ENCODE results near the gene BTBD2. TPM values are rescaled to one million over a fixed set of nuclear protein-coding genes. Genes with fewer than 3 reads are reported as not detected.
"Not testable (repeated sequence)": the region's sequence is repeated elsewhere in the genome, so short reads cannot be mapped to it uniquely, and the experiment has no call there.

The BTBD2 gene
- total RNA-seq, 1 experiment from 2014 or later, result 32.6 TPM

- H3K4me3 ChIP-seq, result no peak overlapping the region
- H3K4me1 ChIP-seq (replicated peaks), result no peaks in the 10 kb centered on the region
- H3K27me3 ChIP-seq (replicated peaks), result no peaks in the 10 kb centered on the region
- H3K9me3 ChIP-seq (replicated peaks), result 0 out of 2 replicates have a peak, but pooled peaks cover 2% of the 10 kb centered on the region
- DNase-seq (ENCODE audit: low read depth in 1 of 2, low spot score in 2 of 2), result no peak
- H3K27ac ChIP-seq, result no peak overlapping the region
- peaks cover 13% of the 10 kb centered on the region for H3K36me3 ChIP-seq
Measured at GRCh38 chr19:1998712-1999708, 16.5 kb downstream of the BTBD2 start.

DNA sequence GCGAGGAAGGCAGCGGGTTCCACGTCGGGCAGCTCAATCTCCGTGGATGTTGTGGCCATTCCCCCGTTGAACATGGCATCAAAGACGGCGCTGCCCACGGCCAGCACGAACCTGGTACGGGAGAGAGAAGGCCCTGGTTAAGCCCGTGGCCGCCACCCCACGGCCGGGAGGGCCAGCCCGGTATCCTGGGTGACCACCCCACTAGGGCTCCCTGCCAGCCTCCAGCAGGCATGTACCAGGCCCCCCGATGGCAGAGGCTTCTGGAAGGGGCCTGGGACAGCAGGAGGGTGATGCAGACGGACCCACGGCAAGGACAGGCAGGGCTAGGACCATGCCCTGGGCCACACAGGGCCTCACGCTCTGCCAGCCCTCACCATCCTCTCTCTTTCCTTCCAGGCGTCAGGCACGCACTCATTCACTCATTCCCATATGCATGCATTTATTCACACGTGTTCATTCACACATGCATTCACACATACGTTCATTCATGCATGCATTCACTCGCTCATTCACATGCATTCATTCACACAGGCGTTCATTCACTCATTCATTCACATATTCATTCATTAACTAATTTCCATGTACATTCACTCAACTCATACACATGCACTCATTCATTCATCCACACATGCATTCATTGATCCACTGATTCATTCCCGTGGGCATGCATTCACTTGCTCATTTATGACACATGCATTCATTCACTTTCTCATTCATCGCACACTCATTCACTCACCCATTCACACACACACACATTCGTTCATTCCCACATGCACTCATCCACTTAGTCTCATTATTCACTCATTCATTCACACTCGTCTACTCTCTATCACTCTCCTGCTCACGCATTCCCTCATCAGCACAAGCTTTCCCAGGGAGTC lies 17.9 kb downstream of the BTBD2 start:
- DNase-seq (ENCODE audit: low read depth in 1 of 2, low spot score in 2 of 2), result no peak
- no peak overlapping the region for H3K4me3 ChIP-seq
- H3K27ac ChIP-seq, result no peak overlapping the region
- no peaks in the 10 kb centered on the region for H3K27me3 ChIP-seq (replicated peaks)
- peaks cover 16% of the 10 kb centered on the region for H3K36me3 ChIP-seq
- no peaks in the 10 kb centered on the region for H3K4me1 ChIP-seq (replicated peaks)
- H3K9me3 ChIP-seq (replicated peaks), result 0 out of 2 replicates have a peak, but pooled peaks cover 2% of the 10 kb centered on the region

DNA sequence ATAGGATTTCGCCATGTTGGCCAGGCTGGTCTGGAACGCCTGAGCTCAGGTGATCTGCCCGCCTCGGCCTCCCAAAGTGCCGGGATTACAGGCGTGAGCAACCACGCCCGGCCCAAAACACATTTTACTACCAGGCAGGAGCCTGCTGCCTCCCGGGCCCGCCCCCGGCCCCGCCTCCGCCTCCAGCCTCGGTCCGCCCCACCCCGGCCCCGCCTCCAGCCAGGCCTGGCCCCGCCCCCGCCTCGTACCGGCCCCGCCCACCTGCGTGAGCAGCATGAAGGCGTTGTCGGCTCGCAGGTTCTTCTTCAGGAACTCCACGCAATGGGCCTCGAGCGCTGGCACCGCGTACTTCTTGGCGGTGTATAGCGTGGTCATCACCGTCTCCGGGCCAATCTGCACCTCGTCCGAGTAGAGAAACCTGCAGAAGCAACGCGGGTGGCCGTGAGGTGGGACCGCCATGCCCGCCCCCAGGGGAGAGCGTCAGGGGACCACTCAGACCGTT lies 22.7 kb downstream of the BTBD2 start:
- Histone ChIP-seq H3K4me3 (no peak overlapping the region), H3K9me3 (replicated peaks) (0 out of 2 replicates have a peak, but pooled peaks cover 2% of the 10 kb centered on the region), H3K4me1 (replicated peaks) (no peaks in the 10 kb centered on the region), H3K27me3 (replicated peaks) (no peaks in the 10 kb centered on the region), H3K36me3 (peaks cover 51% of the 10 kb centered on the region), H3K27ac (no peak overlapping the region)
- no peak for DNase-seq (ENCODE audit: low read depth in 1 of 2, low spot score in 2 of 2)

DNA sequence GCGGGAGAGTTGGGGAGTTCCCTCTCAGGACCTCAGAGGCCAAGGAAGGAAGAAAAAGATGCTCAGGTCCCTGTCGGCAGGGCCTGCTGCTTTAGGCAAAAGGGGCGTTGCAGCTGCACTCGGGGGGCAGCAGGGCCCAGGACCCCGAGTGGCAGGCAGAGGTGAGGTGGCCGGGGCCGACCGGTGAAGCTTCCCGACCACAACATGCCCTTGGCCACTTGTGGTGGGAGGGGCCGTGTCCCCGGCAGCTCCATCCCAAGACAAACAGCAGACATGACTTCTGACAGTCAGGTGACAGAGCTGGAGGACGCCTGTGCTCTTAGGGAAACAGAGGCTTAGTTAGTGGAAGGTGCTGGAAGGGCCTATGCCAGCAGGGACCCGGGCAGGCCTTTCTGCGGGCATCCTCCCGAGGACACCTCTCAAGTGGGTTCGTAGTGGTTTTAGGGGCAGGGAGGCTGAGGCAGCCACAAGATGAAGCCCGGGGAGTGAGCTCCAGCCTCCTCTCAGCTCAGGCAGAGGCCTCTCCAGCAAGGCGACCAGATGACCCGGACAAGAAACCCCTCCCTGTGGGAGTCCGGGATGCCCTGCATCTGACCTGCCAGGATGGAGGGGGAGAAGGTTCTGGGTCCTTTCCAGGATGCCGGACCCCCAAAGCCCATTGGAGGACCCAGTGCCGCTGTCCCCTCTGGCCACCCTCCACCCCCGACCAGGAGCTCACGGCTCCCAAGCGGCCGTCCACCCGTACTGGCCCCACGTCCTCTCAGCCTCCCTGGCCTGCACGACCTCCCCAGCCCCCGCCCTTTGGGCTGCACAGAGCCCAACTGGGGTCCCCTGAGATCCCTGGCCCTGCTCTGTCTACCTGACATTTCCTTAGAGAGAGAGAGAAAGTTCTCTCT lies 24.2 kb downstream of the BTBD2 start:
- DNase-seq (ENCODE audit: low read depth in 1 of 2, low spot score in 2 of 2), result no peak
- H3K4me3 ChIP-seq, result no peak overlapping the region
- no peak overlapping the region for H3K27ac ChIP-seq
- H3K9me3 ChIP-seq (replicated peaks), result 0 out of 2 replicates have a peak, but pooled peaks cover 2% of the 10 kb centered on the region
- H3K27me3 ChIP-seq (replicated peaks), result no peaks in the 10 kb centered on the region
- no peaks in the 10 kb centered on the region for H3K4me1 ChIP-seq (replicated peaks)
- peaks cover 57% of the 10 kb centered on the region for H3K36me3 ChIP-seq

DNA sequence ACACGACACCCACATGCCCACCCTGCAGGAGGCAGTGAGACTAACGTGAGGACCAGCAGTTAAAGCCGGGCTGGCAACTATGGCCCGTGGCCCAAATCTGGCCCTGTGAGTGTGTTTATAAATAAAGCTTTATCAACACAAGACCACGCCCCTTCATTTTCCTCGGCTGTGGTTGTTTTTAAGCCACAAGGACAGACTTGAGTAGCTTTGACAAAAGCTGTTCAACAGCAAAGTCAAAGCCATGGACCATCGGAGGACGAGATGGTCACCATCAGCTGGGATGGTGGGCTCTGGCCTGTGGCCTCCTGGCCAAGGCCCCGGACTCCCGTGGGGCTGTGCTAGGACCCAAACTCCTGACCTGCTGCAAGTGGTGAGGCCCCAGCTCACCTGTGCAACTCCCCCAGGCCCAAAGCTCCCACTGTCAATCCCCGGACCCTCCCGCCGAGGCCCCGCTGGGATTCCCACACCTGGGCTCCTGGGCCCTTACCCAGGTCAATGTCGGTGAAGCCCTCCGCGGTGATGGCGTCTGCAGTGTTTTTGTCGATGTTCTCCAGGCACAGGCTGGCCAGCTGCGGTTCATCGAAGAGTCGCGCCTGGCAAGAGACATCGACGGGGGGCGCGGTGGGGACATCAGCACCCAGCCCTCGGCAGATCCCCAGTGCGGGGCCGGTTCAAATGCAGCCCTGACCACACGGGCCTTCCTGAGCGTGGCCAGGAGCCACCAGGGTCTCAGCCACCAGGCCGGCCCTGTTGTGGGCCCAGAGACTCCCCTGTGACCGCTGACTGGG lies 25.1 kb downstream of the BTBD2 start:
- no peak overlapping the region for H3K4me3 ChIP-seq
- no peaks in the 10 kb centered on the region for H3K27me3 ChIP-seq (replicated peaks)
- no peak overlapping the region for H3K27ac ChIP-seq
- H3K4me1 ChIP-seq (replicated peaks), result no peaks in the 10 kb centered on the region
- peaks cover 59% of the 10 kb centered on the region for H3K36me3 ChIP-seq
- no peaks in the 10 kb centered on the region for H3K9me3 ChIP-seq (replicated peaks)
- DNase-seq (ENCODE audit: low read depth in 1 of 2, low spot score in 2 of 2), result no peak

GRCh38 chr19:1989513-1990229 lies 25.8 kb downstream of the BTBD2 start:
- H3K27me3 ChIP-seq (replicated peaks), result no peaks in the 10 kb centered on the region
- H3K36me3 ChIP-seq, result peaks cover 65% of the 10 kb centered on the region
- no peaks in the 10 kb centered on the region for H3K9me3 ChIP-seq (replicated peaks)
- no peak for DNase-seq (ENCODE audit: low read depth in 1 of 2, low spot score in 2 of 2)
- no peak overlapping the region for H3K27ac ChIP-seq
- no peaks in the 10 kb centered on the region for H3K4me1 ChIP-seq (replicated peaks)
- H3K4me3 ChIP-seq, result no peak overlapping the region

DNA sequence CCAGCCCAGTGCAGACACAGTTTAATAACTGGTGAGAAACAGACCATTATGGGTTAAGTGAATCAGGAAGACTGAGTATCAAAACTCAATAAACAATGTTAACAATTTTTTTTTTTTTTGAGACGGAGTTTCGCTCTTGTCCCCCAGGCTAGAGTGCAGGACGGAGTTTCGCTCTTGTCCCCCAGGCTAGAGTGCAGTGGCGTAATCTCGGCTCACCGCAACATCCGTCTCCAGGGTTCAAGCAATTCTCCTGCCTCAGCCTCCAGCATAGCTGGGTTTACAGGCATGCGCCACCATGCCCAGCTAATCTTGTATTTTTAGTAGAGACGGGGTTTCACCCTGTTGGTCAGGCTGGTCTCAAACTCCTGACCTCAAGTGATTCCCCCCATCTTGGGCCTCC lies 27.1 kb downstream of the BTBD2 start:
- H3K36me3 ChIP-seq, result peaks cover 73% of the 10 kb centered on the region
- DNase-seq (ENCODE audit: low read depth in 1 of 2, low spot score in 2 of 2); H3K27ac ChIP-seq; H3K9me3 ChIP-seq (replicated peaks); H3K4me3 ChIP-seq; H3K27me3 ChIP-seq (replicated peaks); H3K4me1 ChIP-seq (replicated peaks): not testable (repeated sequence)

- Histone ChIP-seq H3K4me1 (replicated peaks) (no peaks in the 10 kb centered on the region), H3K4me3 (no peak overlapping the region), H3K27ac (no peak overlapping the region), H3K27me3 (replicated peaks) (no peaks in the 10 kb centered on the region), H3K9me3 (replicated peaks) (no peaks in the 10 kb centered on the region), H3K36me3 (peaks cover 74% of the 10 kb centered on the region)
- no peak for DNase-seq (ENCODE audit: low read depth in 1 of 2, low spot score in 2 of 2)
Measured at GRCh38 chr19:1987197-1988187, 28.0 kb downstream of the BTBD2 start.

DNA sequence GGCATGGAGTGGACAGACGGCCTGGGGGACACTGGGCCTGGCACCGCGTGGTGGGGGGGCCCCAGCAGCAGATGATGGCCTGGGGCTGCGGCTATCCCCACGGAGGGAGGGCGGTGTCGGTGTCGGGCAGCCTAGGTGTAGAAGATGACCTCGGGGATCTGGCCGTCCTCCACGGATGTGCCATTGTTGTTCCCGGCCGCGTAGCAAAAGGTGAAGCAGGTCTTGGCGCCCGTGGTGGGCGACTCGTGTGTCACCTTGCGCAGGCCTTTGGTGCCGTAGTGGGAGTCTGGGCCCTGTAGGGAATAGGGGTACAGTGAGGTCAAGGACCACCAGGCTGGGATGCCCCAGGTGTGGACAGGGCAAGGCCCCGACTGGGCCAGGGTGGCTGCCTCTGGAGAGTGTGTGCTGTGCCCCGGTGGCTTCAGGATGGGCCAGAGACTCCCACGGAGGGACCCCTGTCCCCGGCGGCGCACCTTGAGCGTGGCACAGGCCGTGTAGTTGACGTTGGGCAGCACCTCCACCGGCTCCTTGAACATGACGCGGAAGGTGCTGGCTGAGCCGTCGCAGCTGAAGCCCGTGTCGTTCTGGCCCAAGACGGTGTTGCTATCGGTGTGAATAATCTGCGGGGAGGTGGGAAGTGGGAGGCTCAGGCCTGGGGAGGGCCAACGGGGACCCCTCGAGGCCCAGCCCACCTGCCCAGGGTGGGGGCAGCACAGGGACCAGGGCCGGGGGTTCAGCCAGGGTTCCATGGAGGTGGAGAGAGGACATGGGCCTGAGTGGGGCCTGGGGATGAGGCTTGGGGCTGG lies 29.0 kb downstream of the BTBD2 start:
- no peaks in the 10 kb centered on the region for H3K9me3 ChIP-seq (replicated peaks)
- H3K4me1 ChIP-seq (replicated peaks), result no peaks in the 10 kb centered on the region
- H3K36me3 ChIP-seq, result peaks cover 73% of the 10 kb centered on the region
- H3K27ac ChIP-seq, result no peak overlapping the region
- H3K4me3 ChIP-seq, result no peak overlapping the region
- DNase-seq (ENCODE audit: low read depth in 1 of 2, low spot score in 2 of 2), result no peak
- H3K27me3 ChIP-seq (replicated peaks), result no peaks in the 10 kb centered on the region

GRCh38 chr19:1985588-1986356 lies 29.7 kb downstream of the BTBD2 start:
- Histone ChIP-seq H3K9me3 (replicated peaks) (no peaks in the 10 kb centered on the region), H3K4me3 (no peak overlapping the region), H3K4me1 (replicated peaks) (no peaks in the 10 kb centered on the region), H3K36me3 (peaks cover 69% of the 10 kb centered on the region), H3K27ac (no peak overlapping the region), H3K27me3 (replicated peaks) (no peaks in the 10 kb centered on the region)
- no peak for DNase-seq (ENCODE audit: low read depth in 1 of 2, low spot score in 2 of 2)

Data from SJSA1 (cell line).